ENCODE data around the gene SCFD1.

DNA sequence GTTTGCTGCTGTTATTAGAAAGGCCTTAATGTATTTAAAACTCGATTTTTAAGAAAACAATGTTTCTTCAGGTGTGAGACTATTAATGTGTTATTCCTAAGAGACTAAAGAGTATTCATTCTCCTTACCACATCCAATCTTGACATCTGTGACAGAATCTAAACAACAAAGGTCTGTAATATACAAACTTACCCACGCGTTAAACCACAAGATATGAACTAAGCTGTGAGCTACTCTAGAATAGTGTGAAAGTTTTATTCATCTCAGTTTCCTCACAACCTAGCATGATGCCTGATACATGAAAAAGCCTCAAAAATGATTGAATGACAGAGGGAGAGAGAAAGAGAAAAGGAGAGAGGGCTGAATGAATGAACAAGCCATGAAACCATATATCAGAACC lies 135.0 kb downstream of the SCFD1 start:
- TF ChIP-seq POLR2AphosphoS5 (IDR thresholded peaks at IDR 0.05; ENCODE audit: low read depth, low read length) (no peak), POLR2A (IDR thresholded peaks at IDR 0.05; ENCODE audit: low read depth, low read length) (no peak)
